Activated CD8-positive, alpha-beta memory T cell treated with anti-CD3 and anti-CD28 coated beads, Interleukin-2, amount 50 U/mL, for 48 hours (primary cell): ENCODE measurements around the gene DOK6.

Experiments used
- DNase-seq: peaks from one replicate; pipeline ENCODE4 v3.0.0-alpha.2; 2020

Gene DOK6

GRCh38 chr18:69697689-69698088 is 297.0 kb downstream of the DOK6 start:
- DNase-seq = no peak

GRCh38 chr18:69701305-69701704 is 300.6 kb downstream of the DOK6 start:
- no peak for DNase-seq

- no peak for DNase-seq
Observed at GRCh38 chr18:69703461-69703860, 302.8 kb downstream of the DOK6 start.

GRCh38 chr18:69705987-69706386 is 305.3 kb downstream of the DOK6 start:
- DNase-seq = no peak

- no peak for DNase-seq
Observed at GRCh38 chr18:69708844-69709243, 308.2 kb downstream of the DOK6 start.

- DNase-seq = no peak
Observed at GRCh38 chr18:69715191-69715795, 314.6 kb downstream of the DOK6 start.

GRCh38 chr18:69717586-69717985 is 316.9 kb downstream of the DOK6 start:
- no peak for DNase-seq

GRCh38 chr18:69718912-69719547 is 318.3 kb downstream of the DOK6 start:
- DNase-seq = no peak

GRCh38 chr18:69720422-69720821 is 319.7 kb downstream of the DOK6 start:
- no peak for DNase-seq

- DNase-seq = no peak
Observed at GRCh38 chr18:69723434-69723833, 322.7 kb downstream of the DOK6 start.

GRCh38 chr18:69725009-69725408 is 324.3 kb downstream of the DOK6 start:
- DNase-seq = no peak

GRCh38 chr18:69725855-69726508 is 325.3 kb downstream of the DOK6 start:
- DNase-seq = no peak

- DNase-seq = no peak
Observed at GRCh38 chr18:69727912-69728572, 327.4 kb downstream of the DOK6 start.

- no peak for DNase-seq
Observed at GRCh38 chr18:69730664-69731063, 330.0 kb downstream of the DOK6 start.

GRCh38 chr18:69734536-69734935 is 333.8 kb downstream of the DOK6 start:
- DNase-seq = no peak

GRCh38 chr18:69736730-69737129 is 336.0 kb downstream of the DOK6 start:
- DNase-seq = no peak

GRCh38 chr18:69737851-69738250 is 337.2 kb downstream of the DOK6 start:
- DNase-seq = no peak

- DNase-seq = no peak
Observed at GRCh38 chr18:69747388-69747787, 346.7 kb downstream of the DOK6 start.

- DNase-seq = no peak
Observed at GRCh38 chr18:69752737-69753380, 352.2 kb downstream of the DOK6 start.

GRCh38 chr18:69754108-69754507 is 353.4 kb downstream of the DOK6 start:
- DNase-seq = no peak

- DNase-seq = no peak
Observed at GRCh38 chr18:69755041-69755440, 354.4 kb downstream of the DOK6 start.

- no peak for DNase-seq
Observed at GRCh38 chr18:69755856-69756496, 355.3 kb downstream of the DOK6 start.

GRCh38 chr18:69757733-69758132 is 357.0 kb downstream of the DOK6 start:
- no peak for DNase-seq
